GM23248 (cell line): ENCODE data around the gene FADS6. TPM values are rescaled to one million over a fixed set of nuclear protein-coding genes. Genes with fewer than 3 reads are reported as not detected.

Source experiments
- DNase-seq: peaks from one replicate; pipeline ENCODE4 v3.0.0-alpha.2; 2015
- H2AFZ ChIP-seq: fragments of 200-600 bp; sonication (generic); 2 replicates; pipeline ENCODE4 v1.6.1; 2016; ENCODE audit warnings: antibody characterized with exemption
- H3F3A ChIP-seq: fragments of 200-600 bp; sonication (generic); 2 replicates; pipeline ENCODE4 v1.6.1; 2016; ENCODE audit warnings: mild to moderate bottlenecking, antibody characterized with exemption, mixed run types; ENCODE audit not compliant: insufficient read depth
- H3K27ac ChIP-seq: fragments of 200-600 bp; sonication (generic); 2 replicates; pipeline ENCODE4 v1.5.1; 2016; ENCODE audit warnings: mild to moderate bottlenecking
- H3K27me3 ChIP-seq: fragments of 200-600 bp; sonication (generic); replicated peaks from 2 replicates; pipeline ENCODE4 v1.6.1; 2016; ENCODE audit warnings: mild to moderate bottlenecking; ENCODE audit not compliant: insufficient read depth
- H3K36me3 ChIP-seq: fragments of 200-600 bp; sonication (generic); 2 replicates; pipeline ENCODE4 v1.6.1; 2016; ENCODE audit warnings: low read depth, mild to moderate bottlenecking
- H3K4me1 ChIP-seq: fragments of 200-600 bp; sonication (generic); 2 replicates; pipeline ENCODE4 v1.6.1; 2016; ENCODE audit warnings: mild to moderate bottlenecking; ENCODE audit not compliant: insufficient read depth
- H3K4me2 ChIP-seq: fragments of 200-600 bp; sonication (generic); one replicate; pipeline ENCODE4 v1.6.1; 2016; ENCODE audit warnings: mild to moderate bottlenecking; ENCODE audit not compliant: unreplicated experiment
- H3K4me3 ChIP-seq: fragments of 200-600 bp; sonication (generic); 2 replicates; pipeline ENCODE4 v1.5.1; 2016; ENCODE audit warnings: mild to moderate bottlenecking
- H3K79me2 ChIP-seq: fragments of 200-600 bp; sonication (generic); 2 replicates; pipeline ENCODE4 v1.6.1; 2016; ENCODE audit warnings: mild to moderate bottlenecking; ENCODE audit not compliant: insufficient read depth
- H3K9ac ChIP-seq: fragments of 200-600 bp; sonication (generic); 2 replicates; pipeline ENCODE4 v1.6.1; 2016; ENCODE audit warnings: mild to moderate bottlenecking
- H3K9me2 ChIP-seq: fragments of 200-600 bp; sonication (generic); 2 replicates; pipeline ENCODE4 v1.6.1; 2016; ENCODE audit warnings: mixed run types, mild to moderate bottlenecking, moderate library complexity; ENCODE audit not compliant: insufficient read depth
- H3K9me3 ChIP-seq: fragments of 200-600 bp; sonication (generic); one replicate; pipeline ENCODE4 v1.6.1; 2017; ENCODE audit warnings: low read depth
- H4K20me1 ChIP-seq: fragments of 200-600 bp; sonication (generic); 2 replicates; pipeline ENCODE4 v1.6.0; 2016; ENCODE audit not compliant: insufficient read depth
- EZH2 ChIP-seq: fragments of 200-600 bp; sonication (generic); IDR thresholded peaks from 2 replicates; pipeline ENCODE4 v1.6.1; 2018; ENCODE audit warnings: antibody characterized with exemption, mild to moderate bottlenecking; ENCODE audit not compliant: insufficient read depth, poor library complexity, severe bottlenecking
- EZH2phosphoT487 ChIP-seq: fragments of 200-600 bp; sonication (generic); IDR thresholded peaks from 2 replicates; pipeline ENCODE4 v1.6.1; 2018; ENCODE audit warnings: antibody characterized with exemption, moderate library complexity, mild to moderate bottlenecking, low read depth; ENCODE audit not compliant: insufficient read depth
- WGBS, 2 experiments: methylation state at CpG; one replicate each; pipeline ENCODE4 v1.1.6; 2015 to 2017; ENCODE audit warnings: low lambda C conversion rate in 2 of 2, low coverage in 1 of 2; ENCODE audit errors: missing lambda C conversion rate in 2 of 2; 5-methylcytosine and 5-hydroxymethylcytosine counted together
- in situ Hi-C: fragments of 300-500 bp; cut with MboI; formaldehyde crosslinking; loops from 2 replicates; pipeline ENCODE4 v1.15.0; 2020
- polyA plus RNA-seq: library from polyadenylated mRNA; unstranded; fragments of >200 nt; fragmentation: Nextera tagmentation; extraction: Ambion mirVana; gene quantifications from 2 replicates; pipeline ENCODE4 v1.2.1, GENCODE V29; 2016
- total RNA-seq: library from RNA; depleted of rRNA; stranded (reverse); fragments of >200 nt; shearing (Covaris generic); gene quantifications from 2 replicates; pipeline ENCODE4 v1.2.3, GENCODE V29; 2014

FADS6 gene
- total and polyA plus RNA-seq, 2 experiments from 2014 or later: not detected

DNA sequence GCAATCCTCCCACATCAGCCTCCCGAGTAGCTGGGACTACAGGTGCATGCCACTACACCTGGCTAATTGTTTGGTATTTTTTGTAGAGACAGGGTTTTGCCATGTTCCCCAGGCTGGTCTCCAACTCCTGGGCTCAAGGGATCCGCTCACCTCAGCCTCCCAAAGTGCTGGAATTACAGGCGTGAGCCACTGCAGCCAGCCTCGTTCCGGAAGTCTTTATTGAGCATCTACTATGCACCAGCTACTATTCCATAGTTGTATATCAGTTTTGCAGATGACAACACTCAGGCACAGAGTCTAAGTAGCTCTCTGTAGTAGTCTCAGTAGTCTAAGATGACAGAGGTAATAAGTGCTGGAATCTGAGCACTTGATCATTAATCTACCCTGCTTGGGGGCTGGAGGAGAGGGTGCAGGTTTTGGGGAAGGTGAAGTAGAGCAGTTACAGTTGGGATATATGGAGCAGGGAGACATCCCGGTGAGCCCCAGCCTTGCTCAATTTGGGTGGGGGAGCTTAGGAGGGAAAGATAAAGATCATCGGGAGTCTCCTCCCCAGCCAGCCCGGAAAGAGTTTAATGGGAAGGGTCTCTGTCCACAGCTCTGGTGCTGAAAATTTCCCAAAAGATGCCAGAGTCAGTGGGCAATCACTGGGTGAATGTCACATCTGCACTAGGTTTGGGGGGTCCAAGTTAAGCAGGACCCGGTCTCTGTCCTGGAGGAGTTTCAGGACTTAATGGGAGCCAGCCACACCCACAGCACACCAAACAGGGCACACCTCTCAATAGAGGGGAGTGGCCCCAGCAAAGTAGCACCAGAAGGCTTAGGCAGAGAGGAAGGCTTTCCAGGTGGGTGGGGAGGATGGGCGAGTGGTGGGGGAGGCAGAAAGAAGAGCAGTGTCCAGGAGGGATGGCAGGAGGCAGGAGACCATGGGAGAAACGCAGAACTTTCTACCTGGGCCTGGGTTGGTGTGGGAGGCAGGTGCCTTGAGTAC, 43.9 kb upstream of the FADS6 start:
- no peaks in the 10 kb centered on the region for H3F3A ChIP-seq
- peaks cover 61% of the 10 kb centered on the region for H3K27me3 ChIP-seq
- H4K20me1 ChIP-seq: no peaks in the 10 kb centered on the region
- WGBS, 2 experiments: 36 to 41% methylated on average over 9 to 11 of the region's 11 CpGs
- H3K9ac ChIP-seq: no peak overlapping the region
- H3K4me1 ChIP-seq: no peaks in the 10 kb centered on the region
- no peaks in the 10 kb centered on the region for H3K79me2 ChIP-seq
- no peaks in the 10 kb centered on the region for H3K9me2 ChIP-seq
- H3K27ac ChIP-seq: no peak overlapping the region
- H3K9me3 ChIP-seq: no peaks in the 10 kb centered on the region
- in situ Hi-C loops: no loop called here
- no peak overlapping the region for H2AFZ ChIP-seq
- no peak overlapping the region for H3K4me3 ChIP-seq
- H3K4me2 ChIP-seq: no peak overlapping the region
- no peaks in the 10 kb centered on the region for H3K36me3 ChIP-seq
- no peak for DNase-seq
- no peak for TF ChIP-seq EZH2phosphoT487
- no peak for TF ChIP-seq EZH2

DNA sequence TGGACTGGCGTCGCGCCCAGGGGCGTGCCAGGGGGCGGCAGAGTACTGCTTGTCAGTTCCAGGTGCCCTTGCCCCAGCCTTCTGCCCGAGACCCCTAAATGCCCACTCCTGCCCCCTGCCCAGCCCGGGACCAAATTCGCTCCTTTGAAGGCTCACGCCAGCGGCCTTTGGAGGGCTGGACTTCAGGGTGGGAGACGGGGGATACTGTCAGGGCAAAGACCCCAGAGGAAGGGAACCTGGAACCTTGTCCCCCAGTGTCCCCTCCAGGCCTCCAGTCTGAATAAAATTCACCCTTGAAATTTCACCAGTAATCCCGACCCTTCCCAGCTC, 43.0 kb upstream of the FADS6 start:
- no peak overlapping the region for H2AFZ ChIP-seq
- no peak for TF ChIP-seq EZH2phosphoT487
- peak; percentile 70 for TF ChIP-seq EZH2
- no peak overlapping the region for H3K4me3 ChIP-seq
- 1 to 3% methylated on average over 12 of the region's 12 CpGs for WGBS, 2 experiments
- no peaks in the 10 kb centered on the region for H4K20me1 ChIP-seq
- H3F3A ChIP-seq: no peaks in the 10 kb centered on the region
- no peaks in the 10 kb centered on the region for H3K9me2 ChIP-seq
- no peak overlapping the region for H3K4me2 ChIP-seq
- no peak overlapping the region for H3K9ac ChIP-seq
- no peak overlapping the region for H3K27ac ChIP-seq
- in situ Hi-C loops: no loop called here
- no peaks in the 10 kb centered on the region for H3K4me1 ChIP-seq
- H3K9me3 ChIP-seq: no peaks in the 10 kb centered on the region
- DNase-seq: no peak
- no peaks in the 10 kb centered on the region for H3K79me2 ChIP-seq
- no peaks in the 10 kb centered on the region for H3K36me3 ChIP-seq
- peaks cover 64% of the 10 kb centered on the region for H3K27me3 ChIP-seq

GRCh38 chr17:74935585-74936469, 42.4 kb upstream of the FADS6 start, which contains the start of gene OTOP3:
TSS of gene OTOP3 (plus strand) at chr17:74935898. CDS start at chr17:74935922, 24 bp downstream.
- peak; percentile 23 for DNase-seq
- Histone ChIP-seq H3F3A (no peaks in the 10 kb centered on the region), H3K9ac (no peak within 1 kb of the TSS), H3K79me2 (no peaks in the 10 kb centered on the region), H3K27ac (no peak within 1 kb of the TSS), H3K27me3 (peaks cover 64% of the 10 kb centered on the region), H3K9me3 (no peaks in the 10 kb centered on the region), H2AFZ (no peak within 1 kb of the TSS), H3K4me2 (no peak within 1 kb of the TSS), H3K9me2 (no peaks in the 10 kb centered on the region), H3K4me1 (no peaks in the 10 kb centered on the region), H3K4me3 (no peak within 1 kb of the TSS), H4K20me1 (no peaks in the 10 kb centered on the region), H3K36me3 (no peaks in the 10 kb centered on the region)
- 2 to 4% methylated on average over 54 to 76 of the region's 78 CpGs for WGBS, 2 experiments
- in situ Hi-C loops: no loop called here
- TF ChIP-seq EZH2phosphoT487 (no peak), EZH2 (peak; percentile 57)

- H4K20me1 ChIP-seq: no peaks in the 10 kb centered on the region
- 4 to 5% methylated on average over 2 to 3 of the region's 3 CpGs for WGBS, 2 experiments
- no peak overlapping the region for H3K4me3 ChIP-seq
- no peaks in the 10 kb centered on the region for H3K9me3 ChIP-seq
- DNase-seq: no peak
- no peaks in the 10 kb centered on the region for H3K36me3 ChIP-seq
- no peak overlapping the region for H2AFZ ChIP-seq
- peaks cover 64% of the 10 kb centered on the region for H3K27me3 ChIP-seq
- no peaks in the 10 kb centered on the region for H3F3A ChIP-seq
- no peak overlapping the region for H3K9ac ChIP-seq
- H3K4me1 ChIP-seq: no peaks in the 10 kb centered on the region
- H3K4me2 ChIP-seq: no peak overlapping the region
- no peaks in the 10 kb centered on the region for H3K9me2 ChIP-seq
- no peak overlapping the region for H3K27ac ChIP-seq
- TF ChIP-seq EZH2phosphoT487: no peak
- no peak for TF ChIP-seq EZH2
- in situ Hi-C loops: no loop called here
- H3K79me2 ChIP-seq: no peaks in the 10 kb centered on the region
Measured at GRCh38 chr17:74935048-74935447, 41.6 kb upstream of the FADS6 start.
